Measurements from ENCODE around the gene ETS2. TPM values are rescaled to one million over a fixed set of nuclear protein-coding genes. Genes with fewer than 3 reads are reported as not detected.
A peak's percentile ranks its signal among the peaks of the same experiment; 100 is the strongest.

The ETS2 gene
- total and polyA plus RNA-seq, 10 of the 15 experiments (the other 5 are each of a cell fraction or from before 2014, with no cell fraction given), result 0.52 to 8.6 (median 3.8) TPM

GRCh38 chr21:38849776-38850175 is 44.0 kb downstream of the ETS2 start:
- Histone ChIP-seq H3K79me2 (ENCODE audit: control insufficient read depth, insufficient read depth, low read length) (no peaks in the 10 kb centered on the region), H2AFZ (ENCODE audit: control insufficient read depth, low read depth, low read length) (no peak overlapping the region), H3K9ac (ENCODE audit: control insufficient read depth, insufficient read depth, low read length) (no peak overlapping the region), H3K9me3 (replicated peaks; ENCODE audit: control insufficient read depth, insufficient read depth, low read length) (no peaks in the 10 kb centered on the region), H3K4me1 (ENCODE audit: control insufficient read depth, insufficient read depth, low read length) (no peaks in the 10 kb centered on the region), H3K36me3 (ENCODE audit: control insufficient read depth in 2 of 2, insufficient read depth in 2 of 2, low read length in 1 of 2) (no peaks in the 10 kb centered on the region), H3K4me2 (ENCODE audit: control insufficient read depth, insufficient read depth) (no peak overlapping the region), H3K27me3 (replicated peaks in 1 of 2; ENCODE audit: control insufficient read depth in 2 of 2, insufficient read depth in 2 of 2, low read length in 1 of 2) (no peaks in the 10 kb centered on the region), H3K4me3 (no peak overlapping the region), H3K27ac (ENCODE audit: control insufficient read depth, insufficient read depth) (no peak overlapping the region), H4K20me1 (ENCODE audit: control insufficient read depth, insufficient read depth) (no peaks in the 10 kb centered on the region)
- intact Hi-C loops (cut with micrococcal nuclease; ENCODE audit: unreplicated experiment) (no loop called here), in situ Hi-C loops (cut with MboI) (no loop called here)
- DNase-seq (ENCODE audit: low read depth, low spot score) (no peak), ATAC-seq (peak; percentile 68), FAIRE-seq (no peak)
- RAD21 ChIA-PET (ENCODE audit: unreplicated experiment), result interaction anchor here (1.4 kb wide), 1 partner anchor 136 kb away, joined by 3 read pairs; no protein-coding TSS in a partner anchor
- CTCF ChIA-PET, result no interaction called here
- POLR2A ChIA-PET, result no interaction called here
- SMC1A ChIA-PET (ENCODE audit: uncharacterized antibody, unreplicated experiment), result interaction anchor here (1.2 kb wide), 1 partner anchor 29 kb away, joined by 3 read pairs; no protein-coding TSS in a partner anchor
- TF ChIP-seq CBFB (IDR thresholded peaks at IDR 0.05; ENCODE audit: low read depth) (no peak), ZBTB11 (CRISPR knock-in tag; IDR thresholded peaks at IDR 0.05) (no peak), RBBP5 (conservative IDR thresholded peaks at IDR 0.05) (no peak), CREB1 (IDR thresholded peaks at IDR 0.05; ENCODE audit: low read depth) (no peak), SIN3A (IDR thresholded peaks at IDR 0.05; ENCODE audit: low read depth, low read length) (no peak), TBL1XR1 (IDR thresholded peaks at IDR 0.05; ENCODE audit: low read depth, low read length) (no peak)
- 48% methylated on average over 6 of the region's 6 CpGs for WGBS (ENCODE audit: insufficient coverage, insufficient replicate concordance, low lambda C conversion rate, missing lambda C conversion rate)
- BruUV-seq (replicated peaks), result no TSS peak
